ENCODE results near the gene ARHGAP15.

ARHGAP15 gene

GRCh38 chr2:143262389-143262788, 133.2 kb downstream of the ARHGAP15 start:
- no peak for DNase-seq (ENCODE audit: low read depth, low spot score)

GRCh38 chr2:143263066-143263625, 133.9 kb downstream of the ARHGAP15 start:
- DNase-seq (ENCODE audit: low read depth, low spot score), result no peak

GRCh38 chr2:143264851-143265250, 135.6 kb downstream of the ARHGAP15 start:
- no peak for DNase-seq (ENCODE audit: low read depth, low spot score)

- no peak for DNase-seq (ENCODE audit: low read depth, low spot score)
Measured at GRCh38 chr2:143279672-143280071, 150.5 kb downstream of the ARHGAP15 start.

- DNase-seq (ENCODE audit: low read depth, low spot score), result no peak
Measured at GRCh38 chr2:143280097-143280757, 151.0 kb downstream of the ARHGAP15 start.

- no peak for DNase-seq (ENCODE audit: low read depth, low spot score)
Measured at GRCh38 chr2:143282684-143283083, 153.5 kb downstream of the ARHGAP15 start.

GRCh38 chr2:143284087-143284675, 155.0 kb downstream of the ARHGAP15 start:
- no peak for DNase-seq (ENCODE audit: low read depth, low spot score)

GRCh38 chr2:143289025-143289424, 159.8 kb downstream of the ARHGAP15 start:
- no peak for DNase-seq (ENCODE audit: low read depth, low spot score)

- no peak for DNase-seq (ENCODE audit: low read depth, low spot score)
Measured at GRCh38 chr2:143290221-143290620, 161.0 kb downstream of the ARHGAP15 start.

GRCh38 chr2:143294068-143294467, 164.8 kb downstream of the ARHGAP15 start:
- no peak for DNase-seq (ENCODE audit: low read depth, low spot score)

GRCh38 chr2:143296089-143296488, 166.9 kb downstream of the ARHGAP15 start:
- no peak for DNase-seq (ENCODE audit: low read depth, low spot score)

GRCh38 chr2:143297182-143297581, 168.0 kb downstream of the ARHGAP15 start:
- no peak for DNase-seq (ENCODE audit: low read depth, low spot score)

- no peak for DNase-seq (ENCODE audit: low read depth, low spot score)
Measured at GRCh38 chr2:143300536-143300935, 171.3 kb downstream of the ARHGAP15 start.

- no peak for DNase-seq (ENCODE audit: low read depth, low spot score)
Measured at GRCh38 chr2:143311426-143311825, 182.2 kb downstream of the ARHGAP15 start.

- no peak for DNase-seq (ENCODE audit: low read depth, low spot score)
Measured at GRCh38 chr2:143312441-143312840, 183.2 kb downstream of the ARHGAP15 start.

GRCh38 chr2:143313861-143314260, 184.6 kb downstream of the ARHGAP15 start:
- DNase-seq (ENCODE audit: low read depth, low spot score), result no peak

- no peak for DNase-seq (ENCODE audit: low read depth, low spot score)
Measured at GRCh38 chr2:143321994-143322393, 192.8 kb downstream of the ARHGAP15 start.

GRCh38 chr2:143329288-143329687, 200.1 kb downstream of the ARHGAP15 start:
- no peak for DNase-seq (ENCODE audit: low read depth, low spot score)

GRCh38 chr2:143333168-143333791, 204.1 kb downstream of the ARHGAP15 start:
- no peak for DNase-seq (ENCODE audit: low read depth, low spot score)

GRCh38 chr2:143333847-143334246, 204.6 kb downstream of the ARHGAP15 start:
- no peak for DNase-seq (ENCODE audit: low read depth, low spot score)

- no peak for DNase-seq (ENCODE audit: low read depth, low spot score)
Measured at GRCh38 chr2:143334837-143335236, 205.6 kb downstream of the ARHGAP15 start.

GRCh38 chr2:143336719-143337210, 207.5 kb downstream of the ARHGAP15 start:
- no peak for DNase-seq (ENCODE audit: low read depth, low spot score)

GRCh38 chr2:143341478-143341877, 212.3 kb downstream of the ARHGAP15 start:
- DNase-seq (ENCODE audit: low read depth, low spot score), result no peak

All from brain pericyte (primary cell).